Panc1 (cell line): ENCODE data around the gene AIG1. TPM values are rescaled to one million over a fixed set of nuclear protein-coding genes. Genes with fewer than 3 reads are reported as not detected.

Source experiments
- ATAC-seq: fragments of 200-7000 bp; cut with Tn5 transposase; 2 replicates; pipeline ENCODE4 v1.9.1; 2020; ENCODE audit warnings: mild to moderate bottlenecking, moderate library complexity
- BruUV-seq: library from RNA; stranded (reverse); fragments of 400-500 nt; replicated peaks from 2 replicates; lab custom pipeline; 2021; lab: Mats Ljungman, UMichigan
- CTCF ChIA-PET: fragments of 300-600 bp; sonication (Branson Sonifier 250); formaldehyde crosslinking; loops from one replicate; lab custom pipeline; 2022; ENCODE audit warnings: antibody characterized with exemption; lab: Charles Lee
- POLR2A ChIA-PET: fragments of 300-600 bp; sonication (Branson Sonifier 250); formaldehyde crosslinking; loops from one replicate; lab custom pipeline; 2022; ENCODE audit warnings: antibody characterized with exemption; lab: Charles Lee
- DNase-seq: peaks from one replicate; pipeline ENCODE4 v3.0.0-alpha.2; 2010; ENCODE audit warnings: low read depth, low spot score
- H3K27ac ChIP-seq: 2 replicates; pipeline ENCODE4 v1.5.1; 2011; ENCODE audit warnings: mild to moderate bottlenecking, low read length, inconsistent platforms
- H3K27me3 ChIP-seq: fragments of 200-500 bp; sonication (Bioruptor generic); 2 replicates; pipeline ENCODE4 v1.6.0; 2014; ENCODE audit warnings: low read length, inconsistent platforms; ENCODE audit not compliant: control insufficient read depth, insufficient read depth
- H3K36me3 ChIP-seq: fragments of 200-500 bp; sonication (Bioruptor generic); 2 replicates; pipeline ENCODE4 v1.5.1; 2014; ENCODE audit warnings: inconsistent platforms, mild to moderate bottlenecking, low read length, moderate library complexity; ENCODE audit not compliant: control insufficient read depth, insufficient read depth
- H3K4me1 ChIP-seq: 2 replicates; pipeline ENCODE4 v1.5.1; 2011; ENCODE audit warnings: inconsistent platforms, mild to moderate bottlenecking, low read length, moderate library complexity; ENCODE audit not compliant: control insufficient read depth, insufficient read depth
- H3K4me3 ChIP-seq, 2 experiments: 2 replicates each; pipeline ENCODE4 v1.5.1; 2011 to 2012; ENCODE audit warnings: low read depth in 2 of 2, low read length in 2 of 2, mild to moderate bottlenecking in 2 of 2, inconsistent platforms in 1 of 2, moderate library complexity in 1 of 2
- H3K9me3 ChIP-seq: fragments of 200-500 bp; sonication (Bioruptor generic); 2 replicates; pipeline ENCODE4 v1.5.1; 2014; ENCODE audit warnings: low read depth, mild to moderate bottlenecking, inconsistent platforms, low read length, moderate library complexity; ENCODE audit not compliant: control insufficient read depth, insufficient read depth
- POLR2AphosphoS5 ChIP-seq: IDR thresholded peaks from 2 replicates; pipeline ENCODE4 v1.6.1; 2012; ENCODE audit warnings: mild to moderate bottlenecking, low read depth, low read length, moderate library complexity
- SIN3A ChIP-seq: IDR thresholded peaks from 2 replicates; pipeline ENCODE4 v1.6.1; 2012; ENCODE audit warnings: low read depth, mild to moderate bottlenecking, low read length, moderate library complexity, borderline replicate concordance; ENCODE audit not compliant: insufficient read depth
- TCF7L2 ChIP-seq: IDR thresholded peaks from 2 replicates; pipeline ENCODE4 v1.6.1; 2011; ENCODE audit warnings: mild to moderate bottlenecking, low read depth, low read length, inconsistent platforms
- in situ Hi-C: cut with HindIII; loops from 2 replicates; pipeline ENCODE4 v1.10.0; 2016; ENCODE audit warnings: low sequenced_read_pairs, low pct_unique_long_range_greater_than_20kb
- intact Hi-C: fragments of 100-400 bp; cut with micrococcal nuclease; formaldehyde crosslinking; loops from one replicate; pipeline ENCODE4 v1.10.0; 2022; ENCODE audit not compliant: unreplicated experiment
- total RNA-seq: library from RNA; stranded (reverse); gene quantifications from one replicate; pipeline ENCODE4 v1.2.1, GENCODE V29; 2021; ENCODE audit not compliant: unreplicated experiment
- TF ChIP-seq, protein P1 (sequence below): fragments of 450-650 bp; IDR thresholded peaks from 2 replicates; pipeline ENCODE4 v1.5.1; 2017; ENCODE audit warnings: mild to moderate bottlenecking
- TF ChIP-seq, protein P2 (sequence below), 2 experiments: IDR thresholded peaks; 2 replicates each; pipeline ENCODE4 v1.6.1; 2011 to 2012; ENCODE audit warnings: low read depth in 2 of 2, control low read depth in 1 of 2, low read length in 1 of 2, mild to moderate bottlenecking in 1 of 2, moderate library complexity in 1 of 2; ENCODE audit not compliant: insufficient read depth in 1 of 2

The AIG1 gene
- total RNA-seq, 1 experiment from 2014 or later: 23.9 TPM

DNA sequence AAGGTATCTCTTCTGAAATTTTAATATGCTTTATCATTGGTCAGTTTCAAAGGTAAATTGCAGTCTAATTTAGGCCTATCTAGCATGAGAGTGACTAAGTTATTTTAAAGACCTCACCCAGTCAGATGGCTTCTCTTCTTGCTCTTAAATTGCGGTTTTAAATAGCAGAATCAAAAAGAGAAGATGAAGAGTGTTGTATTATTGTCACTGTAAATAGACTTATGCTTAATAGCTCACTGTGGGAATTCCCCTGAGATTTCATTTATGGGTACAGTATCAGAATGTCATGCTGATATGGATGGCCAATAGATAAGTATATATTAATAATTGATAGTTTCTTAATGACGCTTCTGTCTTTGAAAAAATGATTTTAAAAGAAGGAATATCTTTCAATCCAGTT, 35.7 kb downstream of the AIG1 start:
- Histone ChIP-seq H3K27ac (no peak overlapping the region), H3K4me3 (no peak overlapping the region), H3K36me3 (no peaks in the 10 kb centered on the region), H3K9me3 (no peaks in the 10 kb centered on the region), H3K27me3 (no peaks in the 10 kb centered on the region), H3K4me1 (no peaks in the 10 kb centered on the region)
- BruUV-seq: no TSS peak
- ATAC-seq (no peak), DNase-seq (no peak)
- POLR2A ChIA-PET: no interaction called here
- in situ Hi-C loops (no loop called here), intact Hi-C loops (no loop called here)
- no peak for TF ChIP-seq POLR2AphosphoS5
- CTCF ChIA-PET: no interaction called here

DNA sequence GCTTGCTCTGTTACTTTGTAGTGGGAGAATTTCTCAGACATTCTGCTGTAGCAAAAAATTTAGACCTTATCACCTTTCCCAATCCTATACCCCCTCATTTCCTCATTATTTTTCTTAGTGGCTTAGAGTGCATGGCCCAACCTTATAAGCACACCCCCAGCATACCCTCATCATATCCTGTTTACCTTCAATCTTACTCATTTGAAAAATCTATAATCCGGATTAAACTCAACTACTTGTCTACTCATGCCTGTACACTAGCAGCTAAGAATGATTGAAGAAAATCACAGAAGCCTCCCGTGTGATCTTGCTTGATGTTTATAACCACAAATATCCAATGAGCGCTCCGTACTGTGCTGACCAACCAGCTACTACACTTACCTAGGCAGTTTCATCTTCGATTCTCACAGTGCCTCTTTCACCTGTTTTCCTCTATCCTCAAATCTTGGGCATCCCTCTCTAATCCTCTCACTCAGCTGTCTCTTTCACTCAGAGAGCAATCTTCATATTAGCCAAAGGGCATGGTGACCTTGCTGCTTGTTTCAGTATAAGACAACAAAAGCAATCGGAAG, 36.6 kb downstream of the AIG1 start:
- H3K9me3 ChIP-seq: no peaks in the 10 kb centered on the region
- H3K36me3 ChIP-seq: no peaks in the 10 kb centered on the region
- H3K4me3 ChIP-seq: no peak overlapping the region
- BruUV-seq: no TSS peak
- intact Hi-C loops: no loop called here
- in situ Hi-C loops: no loop called here
- DNase-seq (no peak), ATAC-seq (no peak)
- H3K27me3 ChIP-seq: no peaks in the 10 kb centered on the region
- TF ChIP-seq TCF7L2 (no peak), POLR2AphosphoS5 (no peak), SIN3A (no peak)
- TF ChIP-seq, protein P1, sequence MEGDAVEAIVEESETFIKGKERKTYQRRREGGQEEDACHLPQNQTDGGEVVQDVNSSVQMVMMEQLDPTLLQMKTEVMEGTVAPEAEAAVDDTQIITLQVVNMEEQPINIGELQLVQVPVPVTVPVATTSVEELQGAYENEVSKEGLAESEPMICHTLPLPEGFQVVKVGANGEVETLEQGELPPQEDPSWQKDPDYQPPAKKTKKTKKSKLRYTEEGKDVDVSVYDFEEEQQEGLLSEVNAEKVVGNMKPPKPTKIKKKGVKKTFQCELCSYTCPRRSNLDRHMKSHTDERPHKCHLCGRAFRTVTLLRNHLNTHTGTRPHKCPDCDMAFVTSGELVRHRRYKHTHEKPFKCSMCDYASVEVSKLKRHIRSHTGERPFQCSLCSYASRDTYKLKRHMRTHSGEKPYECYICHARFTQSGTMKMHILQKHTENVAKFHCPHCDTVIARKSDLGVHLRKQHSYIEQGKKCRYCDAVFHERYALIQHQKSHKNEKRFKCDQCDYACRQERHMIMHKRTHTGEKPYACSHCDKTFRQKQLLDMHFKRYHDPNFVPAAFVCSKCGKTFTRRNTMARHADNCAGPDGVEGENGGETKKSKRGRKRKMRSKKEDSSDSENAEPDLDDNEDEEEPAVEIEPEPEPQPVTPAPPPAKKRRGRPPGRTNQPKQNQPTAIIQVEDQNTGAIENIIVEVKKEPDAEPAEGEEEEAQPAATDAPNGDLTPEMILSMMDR: no peak
- TF ChIP-seq, protein P2, sequence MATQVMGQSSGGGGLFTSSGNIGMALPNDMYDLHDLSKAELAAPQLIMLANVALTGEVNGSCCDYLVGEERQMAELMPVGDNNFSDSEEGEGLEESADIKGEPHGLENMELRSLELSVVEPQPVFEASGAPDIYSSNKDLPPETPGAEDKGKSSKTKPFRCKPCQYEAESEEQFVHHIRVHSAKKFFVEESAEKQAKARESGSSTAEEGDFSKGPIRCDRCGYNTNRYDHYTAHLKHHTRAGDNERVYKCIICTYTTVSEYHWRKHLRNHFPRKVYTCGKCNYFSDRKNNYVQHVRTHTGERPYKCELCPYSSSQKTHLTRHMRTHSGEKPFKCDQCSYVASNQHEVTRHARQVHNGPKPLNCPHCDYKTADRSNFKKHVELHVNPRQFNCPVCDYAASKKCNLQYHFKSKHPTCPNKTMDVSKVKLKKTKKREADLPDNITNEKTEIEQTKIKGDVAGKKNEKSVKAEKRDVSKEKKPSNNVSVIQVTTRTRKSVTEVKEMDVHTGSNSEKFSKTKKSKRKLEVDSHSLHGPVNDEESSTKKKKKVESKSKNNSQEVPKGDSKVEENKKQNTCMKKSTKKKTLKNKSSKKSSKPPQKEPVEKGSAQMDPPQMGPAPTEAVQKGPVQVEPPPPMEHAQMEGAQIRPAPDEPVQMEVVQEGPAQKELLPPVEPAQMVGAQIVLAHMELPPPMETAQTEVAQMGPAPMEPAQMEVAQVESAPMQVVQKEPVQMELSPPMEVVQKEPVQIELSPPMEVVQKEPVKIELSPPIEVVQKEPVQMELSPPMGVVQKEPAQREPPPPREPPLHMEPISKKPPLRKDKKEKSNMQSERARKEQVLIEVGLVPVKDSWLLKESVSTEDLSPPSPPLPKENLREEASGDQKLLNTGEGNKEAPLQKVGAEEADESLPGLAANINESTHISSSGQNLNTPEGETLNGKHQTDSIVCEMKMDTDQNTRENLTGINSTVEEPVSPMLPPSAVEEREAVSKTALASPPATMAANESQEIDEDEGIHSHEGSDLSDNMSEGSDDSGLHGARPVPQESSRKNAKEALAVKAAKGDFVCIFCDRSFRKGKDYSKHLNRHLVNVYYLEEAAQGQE (IDR thresholded peaks at IDR 0.05; ENCODE audit: insufficient read depth in 1 of 2, low read depth in 2 of 2, low read length in 1 of 2): no peak
- no peaks in the 10 kb centered on the region for H3K4me1 ChIP-seq
- no peak overlapping the region for H3K27ac ChIP-seq
- CTCF ChIA-PET: no interaction called here
- POLR2A ChIA-PET: no interaction called here

DNA sequence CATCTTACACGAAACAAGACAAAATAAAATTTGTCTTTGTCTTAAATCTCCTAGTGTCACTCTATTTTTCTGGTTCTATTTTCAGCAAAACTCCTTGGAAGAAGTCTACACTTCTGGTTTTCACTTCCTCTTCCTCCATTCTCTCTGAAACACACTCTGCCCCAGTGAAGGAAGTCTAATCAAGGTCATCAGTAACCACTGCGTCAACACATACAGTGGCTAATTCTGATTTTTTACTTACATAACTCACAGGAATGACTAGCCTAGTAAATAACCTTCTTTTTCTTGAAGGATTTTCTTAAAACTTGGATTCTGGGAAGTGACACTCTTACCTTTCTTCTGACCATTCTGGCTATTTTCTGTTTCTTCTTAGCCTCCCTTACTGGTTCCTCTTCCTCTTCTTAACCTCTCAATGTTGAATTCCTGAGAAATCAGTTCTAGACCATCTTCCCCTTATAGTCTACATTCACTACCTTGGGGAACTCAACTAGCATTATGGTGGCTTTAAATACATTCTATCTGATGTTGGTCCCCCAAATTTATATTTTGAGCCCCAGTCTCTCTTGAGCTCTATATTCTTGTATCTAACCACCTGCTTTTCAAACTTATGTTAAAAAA, 37.5 kb downstream of the AIG1 start:
- H3K4me1 ChIP-seq: no peaks in the 10 kb centered on the region
- in situ Hi-C loops: no loop called here
- H3K4me3 ChIP-seq: no peak overlapping the region
- intact Hi-C loops: no loop called here
- TF ChIP-seq, protein P1: no peak
- TF ChIP-seq POLR2AphosphoS5 (no peak), SIN3A (no peak), TCF7L2 (no peak)
- TF ChIP-seq, protein P2 (IDR thresholded peaks at IDR 0.05; ENCODE audit: insufficient read depth in 1 of 2, low read depth in 2 of 2, low read length in 1 of 2): no peak
- no peak for DNase-seq
- H3K27me3 ChIP-seq: no peaks in the 10 kb centered on the region
- H3K9me3 ChIP-seq: no peaks in the 10 kb centered on the region
- no peak for ATAC-seq
- H3K36me3 ChIP-seq: no peaks in the 10 kb centered on the region
- ChIA-PET POLR2A (no interaction called here), CTCF (no interaction called here)
- no peak overlapping the region for H3K27ac ChIP-seq
- no TSS peak for BruUV-seq
